H1 (cell line): ENCODE data around the gene SPATS2L. TPM values are rescaled to one million over a fixed set of nuclear protein-coding genes. Genes with fewer than 3 reads are reported as not detected.
A peak's percentile ranks its signal among the peaks of the same experiment; 100 is the strongest.

Experiments
- CTCF ChIA-PET: fragments of 300-600 bp; sonication (Branson Sonifier 250); formaldehyde crosslinking; loops from one replicate; lab custom pipeline; 2021; ENCODE audit not compliant: partially characterized antibody; lab: Charles Lee
- POLR2A ChIA-PET: fragments of 300-600 bp; sonication (Branson Sonifier 250); formaldehyde crosslinking; loops from one replicate; lab custom pipeline; 2021; ENCODE audit warnings: inconsistent platforms; ENCODE audit not compliant: partially characterized antibody; lab: Charles Lee
- DNase-seq, 2 experiments: peaks; one replicate each; pipeline versions ENCODE4 v3.0.0 to v3.0.0-alpha.2; 2010 to 2022; ENCODE audit warnings: low spot score in 2 of 2, low read depth in 1 of 2, mixed read lengths in 1 of 2
- FAIRE-seq: peaks from 2 replicates; lab custom pipeline; 2011; peaks lifted over from hg19 to GRCh38; lab: Jason Lieb, UNC
- H2AFZ ChIP-seq: 2 replicates; pipeline ENCODE4 v1.8.1; 2012; ENCODE audit warnings: low read length, inconsistent platforms
- H2AK5ac ChIP-seq: 2 replicates; pipeline ENCODE4 v1.6.1; 2013; ENCODE audit warnings: low read depth, low read length
- H2BK120ac ChIP-seq: replicated peaks from 2 replicates; pipeline ENCODE3; 2013; ENCODE audit warnings: low read depth, low read length, inconsistent platforms
- H2BK12ac ChIP-seq: 2 replicates; pipeline ENCODE4 v1.6.1; 2013; ENCODE audit warnings: low read depth, low read length
- H2BK15ac ChIP-seq: 2 replicates; pipeline ENCODE4 v1.6.1; 2013; ENCODE audit warnings: low read length
- H2BK20ac ChIP-seq: 2 replicates; pipeline ENCODE4 v1.6.1; 2013; ENCODE audit warnings: low read length
- H2BK5ac ChIP-seq: 2 replicates; pipeline ENCODE4 v1.6.1; 2013; ENCODE audit warnings: low read depth, low read length
- H3K14ac ChIP-seq: 2 replicates; pipeline ENCODE4 v1.6.1; 2013; ENCODE audit warnings: inconsistent platforms; ENCODE audit not compliant: insufficient read length
- H3K18ac ChIP-seq: 2 replicates; pipeline ENCODE4 v1.6.1; 2013; ENCODE audit warnings: low read length; ENCODE audit errors: extremely low read depth
- H3K23ac ChIP-seq: 2 replicates; pipeline ENCODE4 v1.6.1; 2013; ENCODE audit warnings: inconsistent platforms; ENCODE audit not compliant: insufficient read length
- H3K23me2 ChIP-seq: 2 replicates; pipeline ENCODE4 v1.6.1; 2013; ENCODE audit warnings: low read depth, low read length
- H3K27ac ChIP-seq: 2 replicates; pipeline ENCODE4 v1.6.1; 2011; ENCODE audit warnings: low read depth, low read length, inconsistent platforms
- H3K27me3 ChIP-seq, 4 experiments: replicated peaks in 1 of 4; 1 replicate in 1 of 4; 2 replicates in 3 of 4; pipeline versions ENCODE4 v1.6.1 to v1.8.1; 2011 to 2013; ENCODE audit warnings: low read length in 3 of 4, mild to moderate bottlenecking in 3 of 4, inconsistent platforms in 2 of 4, mixed read lengths in 2 of 4, moderate library complexity in 1 of 4; ENCODE audit not compliant: control insufficient read depth in 3 of 4, insufficient read depth in 3 of 4; ENCODE audit errors: extremely low read depth in 1 of 4
- H3K36me3 ChIP-seq, 4 experiments: 2 replicates each; pipeline versions ENCODE4 v1.6.1 to v1.8.1; 2011 to 2013; ENCODE audit warnings: mild to moderate bottlenecking in 4 of 4, low read length in 3 of 4, moderate library complexity in 2 of 4, control low read depth in 1 of 4, inconsistent platforms in 1 of 4; ENCODE audit not compliant: insufficient read depth in 4 of 4, control insufficient read depth in 2 of 4
- H3K4ac ChIP-seq: replicated peaks from 2 replicates; pipeline ENCODE3; 2013; ENCODE audit warnings: low read length, low read depth, mixed read lengths, inconsistent platforms; ENCODE audit not compliant: insufficient read length
- H3K4me1 ChIP-seq, 4 experiments: replicated peaks in 1 of 4; 1 replicate in 1 of 4; 2 replicates in 3 of 4; pipeline versions ENCODE4 v1.6.1 to v1.8.1; 2011 to 2013; ENCODE audit warnings: low read length in 3 of 4, inconsistent platforms in 2 of 4, mixed read lengths in 1 of 4; ENCODE audit not compliant: insufficient read depth in 4 of 4, control insufficient read depth in 3 of 4
- H3K4me2 ChIP-seq, 2 experiments: 2 replicates each; pipeline versions ENCODE4 v1.6.1 to v1.8.1; 2011 to 2013; ENCODE audit warnings: low read depth in 2 of 2, low read length in 2 of 2, control low read depth in 1 of 2, inconsistent platforms in 1 of 2, mild to moderate bottlenecking in 1 of 2; ENCODE audit not compliant: insufficient read depth in 1 of 2
- H3K4me3 ChIP-seq, 4 experiments: fragments of 200-600, 300-600 bp in 1 of 4; sonication (generic), shearing (Covaris generic), sonication (Bioruptor Twin) in 1 of 4; 2 replicates each; pipeline versions ENCODE4 v1.5.1 to v1.8.1; 2011 to 2016; ENCODE audit warnings: low read length in 4 of 4, low read depth in 3 of 4, control low read depth in 2 of 4, inconsistent platforms in 2 of 4, mild to moderate bottlenecking in 2 of 4, mixed read lengths in 1 of 4, moderate library complexity in 1 of 4; ENCODE audit not compliant: insufficient read depth in 2 of 4; ENCODE audit errors: extremely low read depth in 1 of 4
- H3K56ac ChIP-seq: replicated peaks from 2 replicates; pipeline ENCODE3; 2013; ENCODE audit warnings: low read depth, mild to moderate bottlenecking, mixed read lengths, low read length, inconsistent platforms; ENCODE audit not compliant: insufficient read length
- H3K79me1 ChIP-seq: 2 replicates; pipeline ENCODE4 v1.6.1; 2013; ENCODE audit warnings: low read depth, low read length, control low read depth
- H3K79me2 ChIP-seq, 2 experiments: 2 replicates each; pipeline versions ENCODE4 v1.6.1 to v1.8.1; 2012 to 2013; ENCODE audit warnings: low read length in 2 of 2, mild to moderate bottlenecking in 2 of 2, inconsistent platforms in 1 of 2; ENCODE audit not compliant: insufficient read depth in 2 of 2, control insufficient read depth in 1 of 2
- H3K9ac ChIP-seq, 4 experiments: replicated peaks in 1 of 4; 1 replicate in 1 of 4; 2 replicates in 3 of 4; pipeline versions ENCODE4 v1.6.1 to v1.8.1; 2011 to 2013; ENCODE audit warnings: low read depth in 3 of 4, low read length in 3 of 4, control low read depth in 2 of 4, mild to moderate bottlenecking in 2 of 4, moderate library complexity in 2 of 4, inconsistent platforms in 1 of 4; ENCODE audit errors: extremely low read depth in 1 of 4
- H3K9me3 ChIP-seq, 2 experiments: 2 replicates each; pipeline versions ENCODE4 v1.6.1 to v1.8.1; 2012 to 2013; ENCODE audit warnings: mild to moderate bottlenecking in 2 of 2, moderate library complexity in 2 of 2, control low read depth in 1 of 2, inconsistent platforms in 1 of 2, low read depth in 1 of 2, low read length in 1 of 2, mixed read lengths in 1 of 2; ENCODE audit not compliant: insufficient read depth in 2 of 2
- H4K20me1 ChIP-seq, 2 experiments: replicated peaks in 1 of 2; 2 replicates each; pipeline versions ENCODE3 to v1.8.1; 2011 to 2013; ENCODE audit warnings: inconsistent platforms in 2 of 2, low read length in 2 of 2, mild to moderate bottlenecking in 1 of 2; ENCODE audit not compliant: insufficient read depth in 2 of 2, control insufficient read depth in 1 of 2
- H4K5ac ChIP-seq: 2 replicates; pipeline ENCODE4 v1.6.1; 2013; ENCODE audit warnings: low read length, low read depth, mixed read lengths, inconsistent platforms; ENCODE audit not compliant: insufficient read length
- H4K8ac ChIP-seq: 2 replicates; pipeline ENCODE4 v1.8.0; 2013; ENCODE audit warnings: mild to moderate bottlenecking, moderate library complexity, low read length, inconsistent platforms; ENCODE audit not compliant: insufficient read depth; ENCODE audit errors: extremely low read depth
- H4K91ac ChIP-seq: replicated peaks from 2 replicates; pipeline ENCODE3; 2013; ENCODE audit warnings: low read length, mixed read lengths, inconsistent platforms; ENCODE audit not compliant: insufficient read length
- RFX5 ChIP-seq: IDR thresholded peaks from 2 replicates; pipeline ENCODE4 v1.6.1; 2011; ENCODE audit warnings: low read depth, low read length, improper control_type of control experiment, borderline replicate concordance
- TEAD4 ChIP-seq: IDR thresholded peaks from 2 replicates; pipeline ENCODE4 v1.6.1; 2012; ENCODE audit warnings: low read depth, low read length, inconsistent platforms, mixed read lengths
- WGBS, 2 experiments: shearing (Covaris generic) in 1 of 2; methylation state at CpG; one replicate each; pipeline versions ENCODE4 v1.1.6 to v1.1.7; 2013 to 2015; ENCODE audit warnings: low lambda C conversion rate in 2 of 2, mixed read lengths in 2 of 2, inconsistent platforms in 1 of 2, low coverage in 1 of 2, missing lambda C conversion rate in 1 of 2; ENCODE audit not compliant: insufficient replicate concordance in 2 of 2, insufficient coverage in 1 of 2, insufficient read length in 1 of 2; ENCODE audit errors: extremely low coverage in 1 of 2, missing lambda C conversion rate in 1 of 2; 5-methylcytosine and 5-hydroxymethylcytosine counted together
- polyA plus RNA-seq, 7 experiments: library from polyadenylated mRNA; depleted of rRNA in 3 of 7; stranded (reverse) in 5 of 7; unstranded in 2 of 7; fragments of >200 nt in 5 of 7; fragments of 200-250 nt in 2 of 7; gene quantifications; 1 replicate in 5 of 7; 2 replicates in 1 of 7; 4 replicates in 1 of 7; pipeline versions ENCODE4 v1.2.1 to v1.2.3, GENCODE V29; 2011 to 2013; ENCODE audit warnings: missing spikeins in 2 of 7, mixed read lengths in 2 of 7
- total RNA-seq: library from RNA; stranded (reverse); fragmentation: NEBNext Ultra II Directional; extraction: Animal tissue kit (Norgen Biotek cat#: 25700); gene quantifications from 2 replicates; pipeline ENCODE4 v1.2.1, GENCODE V29; 2021

Gene SPATS2L
- total and polyA plus RNA-seq, 2 of the 8 experiments (the other 6 are each of a cell fraction or from before 2014, with no cell fraction given): 67.3 to 189 TPM

DNA sequence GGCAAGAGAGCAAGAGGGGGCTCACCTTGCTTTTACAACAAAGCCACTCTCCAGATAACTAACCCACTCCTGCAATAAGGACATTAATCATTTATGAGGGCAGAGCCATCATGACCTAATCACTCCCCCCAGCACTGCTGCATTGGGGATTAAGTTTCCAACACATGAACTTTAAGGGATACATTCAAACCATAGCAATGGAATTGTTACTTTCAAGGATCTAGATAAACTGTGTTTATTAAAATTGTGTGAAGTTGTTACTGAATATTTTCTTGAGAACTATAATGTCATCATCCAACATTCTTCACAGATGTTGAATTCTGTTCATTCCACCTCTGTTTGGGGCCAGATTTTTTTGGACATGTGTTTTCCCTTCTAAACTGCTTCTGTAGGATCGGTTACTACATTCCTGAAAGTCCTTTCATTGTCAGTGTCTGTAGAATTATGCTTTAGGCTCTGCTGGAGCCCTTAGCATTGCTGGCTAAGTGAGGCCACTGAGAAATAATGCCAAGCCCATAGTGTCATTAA is 50.4 kb downstream of the SPATS2L start:
- H3K56ac ChIP-seq: no peak overlapping the region
- no peak overlapping the region for H3K4ac ChIP-seq
- no peak overlapping the region for H3K18ac ChIP-seq
- ChIA-PET CTCF (no interaction called here), POLR2A (no interaction called here)
- H3K36me3 ChIP-seq: peaks cover 0 to 3% (median 0%) of the 10 kb centered on the region in 4 experiments; a peak in 2 of 8 replicates
- peaks cover 10 to 43% (median 31%) of the 10 kb centered on the region in 4 experiments; a peak in 5 of 7 replicates for H3K4me1 ChIP-seq
- no peak overlapping the region for H3K14ac ChIP-seq
- peak overlapping the region; percentile 45; the same call in 1 of the 2 replicates for H2BK12ac ChIP-seq
- H2BK20ac ChIP-seq: no peak overlapping the region; the same call in 1 of the 2 replicates
- no peak overlapping the region for H3K23ac ChIP-seq
- WGBS, 2 experiments: 37% methylated on average over 1 of the region's 1 CpG; no CpG with 5 or more reads in 1 of the 2 experiments
- H3K27ac ChIP-seq: no peak overlapping the region
- no peaks in the 10 kb centered on the region for H4K20me1 ChIP-seq
- no peak overlapping the region for H2BK15ac ChIP-seq
- H3K4me2 ChIP-seq: peak overlapping the region in 1 of 2 experiments; percentile 23; a peak in 1 of 4 replicates
- H3K27me3 ChIP-seq: no peaks in the 10 kb centered on the region
- H2AK5ac ChIP-seq: no peak overlapping the region
- no peak overlapping the region for H3K9ac ChIP-seq
- no peak overlapping the region for H4K5ac ChIP-seq
- no peaks in the 10 kb centered on the region for H3K9me3 ChIP-seq
- no peak overlapping the region for H3K4me3 ChIP-seq
- FAIRE-seq: peak; percentile 13
- peak overlapping the region; percentile 49; the same call in 1 of the 2 replicates for H2BK5ac ChIP-seq
- no peak overlapping the region for H4K91ac ChIP-seq
- no peak overlapping the region for H4K8ac ChIP-seq
- H2BK120ac ChIP-seq: no peak overlapping the region
- H3K79me2 ChIP-seq: peaks cover 0 to 96% of the 10 kb centered on the region in 2 experiments; a peak in 2 of 4 replicates
- TF ChIP-seq RFX5: no peak
- peak; percentile 39; the same call in 1 of the 2 replicates for TF ChIP-seq TEAD4
- TF ChIP-seq, all 59 proteins: peak for 1
- H3K79me1 ChIP-seq: peaks cover 3% of the 10 kb centered on the region; the same call in 1 of the 2 replicates
- H3K23me2 ChIP-seq: no peaks in the 10 kb centered on the region; the same call in 1 of the 2 replicates
- DNase-seq: no peak
- H2AFZ ChIP-seq: no peak overlapping the region
